ENCODE measurements around the gene ZNF496. TPM values are rescaled to one million over a fixed set of nuclear protein-coding genes. Genes with fewer than 3 reads are reported as not detected.

The ZNF496 gene
- total and polyA plus RNA-seq, 2 of the 13 experiments (the other 11 are each of a cell fraction or from before 2014, with no cell fraction given): 14.8 to 18.6 TPM

DNA sequence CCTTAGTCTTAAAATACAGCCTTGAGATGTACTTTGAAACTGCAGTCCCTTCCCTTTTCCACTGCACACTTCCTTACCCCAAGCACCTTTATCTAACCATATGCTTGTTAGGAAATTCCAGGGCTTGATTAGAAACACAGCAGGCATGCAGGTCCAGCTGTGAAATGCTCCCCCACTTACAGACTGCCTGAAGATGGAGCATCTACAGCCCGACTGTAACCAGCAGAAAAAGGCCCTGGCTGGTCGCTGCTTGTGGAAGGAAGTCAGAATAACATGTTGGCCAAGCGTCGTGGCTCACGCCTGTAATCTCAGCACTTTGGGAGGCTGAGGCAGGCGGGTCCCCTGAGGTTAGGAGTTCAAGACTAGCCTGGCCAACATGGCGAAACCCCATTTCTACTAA lies 38.6 kb downstream of the ZNF496 start:
- no peaks in the 10 kb centered on the region for H3K4me1 ChIP-seq (ENCODE audit: insufficient read depth, low read length)
- no peak overlapping the region for H2AFZ ChIP-seq (ENCODE audit: low read length)
- intact Hi-C loops (cut with micrococcal nuclease; ENCODE audit: unreplicated experiment) (no loop called here), in situ Hi-C loops (cut with HindIII; ENCODE audit: extremely low pct_ligation_motif_present, low pct_unique_long_range_greater_than_20kb) (no loop called here)
- ChIA-PET POLR2A (no interaction called here), CTCF (ENCODE audit: low intra/inter-chr PET ratio, low total read pairs) (no interaction called here)
- H3K27me3 ChIP-seq (ENCODE audit: control insufficient read depth in 1 of 2, insufficient read depth in 2 of 2, low read length in 2 of 2): no peaks in the 10 kb centered on the region
- no peaks in the 10 kb centered on the region for H3K36me3 ChIP-seq (replicated peaks in 1 of 2; ENCODE audit: control insufficient read depth in 1 of 2, insufficient read depth in 2 of 2, low read length in 2 of 2)
- BruUV-seq (replicated peaks): no TSS peak
- DNase-seq (ENCODE audit: low spot score) (no peak), ATAC-seq (no peak), FAIRE-seq (no peak)
- TF ChIP-seq KAT2B (IDR thresholded peaks at IDR 0.05; ENCODE audit: borderline replicate concordance, low read depth, low read length): no peak
- TF ChIP-seq, protein P1, sequence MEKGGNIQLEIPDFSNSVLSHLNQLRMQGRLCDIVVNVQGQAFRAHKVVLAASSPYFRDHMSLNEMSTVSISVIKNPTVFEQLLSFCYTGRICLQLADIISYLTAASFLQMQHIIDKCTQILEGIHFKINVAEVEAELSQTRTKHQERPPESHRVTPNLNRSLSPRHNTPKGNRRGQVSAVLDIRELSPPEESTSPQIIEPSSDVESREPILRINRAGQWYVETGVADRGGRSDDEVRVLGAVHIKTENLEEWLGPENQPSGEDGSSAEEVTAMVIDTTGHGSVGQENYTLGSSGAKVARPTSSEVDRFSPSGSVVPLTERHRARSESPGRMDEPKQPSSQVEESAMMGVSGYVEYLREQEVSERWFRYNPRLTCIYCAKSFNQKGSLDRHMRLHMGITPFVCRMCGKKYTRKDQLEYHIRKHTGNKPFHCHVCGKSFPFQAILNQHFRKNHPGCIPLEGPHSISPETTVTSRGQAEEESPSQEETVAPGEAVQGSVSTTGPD (CRISPR knock-in tag; IDR thresholded peaks at IDR 0.05): no peak
- no peak for TF ChIP-seq ZNF782 (CRISPR knock-in tag; IDR thresholded peaks at IDR 0.05; ENCODE audit: borderline replicate concordance)
- no peak for TF ChIP-seq ZNF138 (CRISPR knock-in tag; IDR thresholded peaks at IDR 0.05; ENCODE audit: low read depth)
- no peak for TF ChIP-seq ZSCAN25 (CRISPR knock-in tag; IDR thresholded peaks at IDR 0.05)
- TF ChIP-seq, protein P2, sequence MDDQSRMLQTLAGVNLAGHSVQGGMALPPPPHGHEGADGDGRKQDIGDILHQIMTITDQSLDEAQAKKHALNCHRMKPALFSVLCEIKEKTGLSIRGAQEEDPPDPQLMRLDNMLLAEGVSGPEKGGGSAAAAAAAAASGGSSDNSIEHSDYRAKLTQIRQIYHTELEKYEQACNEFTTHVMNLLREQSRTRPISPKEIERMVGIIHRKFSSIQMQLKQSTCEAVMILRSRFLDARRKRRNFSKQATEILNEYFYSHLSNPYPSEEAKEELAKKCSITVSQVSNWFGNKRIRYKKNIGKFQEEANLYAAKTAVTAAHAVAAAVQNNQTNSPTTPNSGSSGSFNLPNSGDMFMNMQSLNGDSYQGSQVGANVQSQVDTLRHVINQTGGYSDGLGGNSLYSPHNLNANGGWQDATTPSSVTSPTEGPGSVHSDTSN (CRISPR knock-in tag; IDR thresholded peaks at IDR 0.05; ENCODE audit: borderline replicate concordance): no peak
- TF ChIP-seq EZH2 (conservative IDR thresholded peaks at IDR 0.05; ENCODE audit: low read depth, low read length): no peak
- TF ChIP-seq SMC3 (IDR thresholded peaks at IDR 0.05; ENCODE audit: low read length): no peak
- no peak for TF ChIP-seq ZNF256 (CRISPR knock-in tag; conservative IDR thresholded peaks at IDR 0.05)
- no peak for TF ChIP-seq ZNF780A (CRISPR knock-in tag; IDR thresholded peaks at IDR 0.05)
- no peak for TF ChIP-seq TCF7 (IDR thresholded peaks at IDR 0.05; ENCODE audit: low read depth)
- TF ChIP-seq ZNF460 (CRISPR knock-in tag; IDR thresholded peaks at IDR 0.05; ENCODE audit: borderline replicate concordance): no peak
- TF ChIP-seq, protein P3, sequence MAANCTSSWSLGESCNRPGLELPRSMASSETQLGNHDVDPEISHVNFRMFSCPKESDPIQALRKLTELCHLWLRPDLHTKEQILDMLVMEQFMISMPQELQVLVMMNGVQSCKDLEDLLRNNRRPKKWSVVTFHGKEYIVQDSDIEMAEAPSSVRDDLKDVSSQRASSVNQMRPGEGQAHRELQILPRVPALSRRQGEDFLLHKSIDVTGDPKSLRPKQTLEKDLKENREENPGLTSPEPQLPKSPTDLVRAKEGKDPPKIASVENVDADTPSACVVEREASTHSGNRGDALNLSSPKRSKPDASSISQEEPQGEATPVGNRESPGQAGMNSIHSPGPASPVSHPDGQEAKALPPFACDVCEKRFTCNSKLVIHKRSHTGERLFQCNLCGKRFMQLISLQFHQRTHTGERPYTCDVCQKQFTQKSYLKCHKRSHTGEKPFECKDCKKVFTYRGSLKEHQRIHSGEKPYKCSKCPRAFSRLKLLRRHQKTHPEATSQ (CRISPR knock-in tag; IDR thresholded peaks at IDR 0.05; ENCODE audit: borderline replicate concordance): no peak
- TF ChIP-seq, protein P4, sequence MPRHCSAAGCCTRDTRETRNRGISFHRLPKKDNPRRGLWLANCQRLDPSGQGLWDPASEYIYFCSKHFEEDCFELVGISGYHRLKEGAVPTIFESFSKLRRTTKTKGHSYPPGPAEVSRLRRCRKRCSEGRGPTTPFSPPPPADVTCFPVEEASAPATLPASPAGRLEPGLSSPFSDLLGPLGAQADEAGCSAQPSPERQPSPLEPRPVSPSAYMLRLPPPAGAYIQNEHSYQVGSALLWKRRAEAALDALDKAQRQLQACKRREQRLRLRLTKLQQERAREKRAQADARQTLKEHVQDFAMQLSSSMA (CRISPR knock-in tag; IDR thresholded peaks at IDR 0.05): no peak
- TF ChIP-seq PPARG (CRISPR knock-in tag; conservative IDR thresholded peaks at IDR 0.05): no peak
- no peak for TF ChIP-seq SOX5 (CRISPR knock-in tag; IDR thresholded peaks at IDR 0.05; ENCODE audit: borderline replicate concordance)
- no peak for TF ChIP-seq PCBP1 (IDR thresholded peaks at IDR 0.05; ENCODE audit: borderline replicate concordance, low read depth, low read length)
- H3K79me2 ChIP-seq (ENCODE audit: insufficient read depth, low read length): no peaks in the 10 kb centered on the region
- no peak overlapping the region for H3K4me2 ChIP-seq (ENCODE audit: low read depth, low read length)
- no peak overlapping the region for H3K27ac ChIP-seq (ENCODE audit: extremely low read length, insufficient read depth, low read length)
- H3K4me3 ChIP-seq (replicated peaks in 1 of 3; ENCODE audit: insufficient read depth in 1 of 3, low read depth in 2 of 3, low read length in 3 of 3): no peak overlapping the region
- no peak overlapping the region for H3K9ac ChIP-seq (ENCODE audit: insufficient read depth, low read depth, low read length)
- no peaks in the 10 kb centered on the region for H4K20me1 ChIP-seq (ENCODE audit: insufficient read depth, low read length)
- 91% methylated on average over 7 of the region's 7 CpGs for WGBS (ENCODE audit: low lambda C conversion rate)
- H3K9me3 ChIP-seq (ENCODE audit: low read length): no peaks in the 10 kb centered on the region
